Measurements from ENCODE around the gene NFS1. TPM values are rescaled to one million over a fixed set of nuclear protein-coding genes. Genes with fewer than 3 reads are reported as not detected.

Gene NFS1
- polyA plus RNA-seq, 2 of the 4 experiments (the other 2 are of a cell fraction), result 44.0 to 50.5 TPM

GRCh38 chr20:35698298-35699126 is 640 bp downstream of the NFS1 start:
- Histone ChIP-seq H3K9me3 (no peaks in the 10 kb centered on the region), H3K4me3 (peak overlapping the region; percentile 90), H3K4me2 (peak overlapping the region; percentile 99), H3K27ac (peak overlapping the region; percentile 94 to 95), H3K4me1 (peaks cover 28% of the 10 kb centered on the region)
- ChIA-PET POLR2A (interaction anchor here (1.0 to 1.9 kb wide), 6 partner anchors 9 to 80 kb away, joined by 4 to 11 read pairs (median 6); partner anchors contain the start of genes CPNE1, RBM12 and RBM39), CTCF (no interaction called here)
- 18% methylated on average over 37 of the region's 37 CpGs for WGBS (ENCODE audit: missing lambda C conversion rate)
- peak; percentile 48 to 56 for ATAC-seq
- TF ChIP-seq EP300 (IDR thresholded peaks at IDR 0.05) (no peak), HOXB13 (CRISPR knock-in tag; IDR thresholded peaks at IDR 0.05; ENCODE audit: low read depth) (no peak), MYC (IDR thresholded peaks at IDR 0.05; ENCODE audit: borderline replicate concordance, low read length) (no peak), CEBPB (IDR thresholded peaks at IDR 0.05) (no peak), JUNB (IDR thresholded peaks at IDR 0.05) (no peak), HOXB5 (CRISPR knock-in tag; IDR thresholded peaks at IDR 0.05) (no peak), POLR2AphosphoS2 (conservative IDR thresholded peaks at IDR 0.05; ENCODE audit: low read length) (no peak)
- DNase-seq (ENCODE audit: low read depth in 1 of 2, low spot score in 1 of 2), result peak in 1 of 2 experiments; percentile 33
- FAIRE-seq, result no peak

- no peak for ATAC-seq
- POLR2A ChIA-PET, result interaction anchor here (0.6 kb wide), 1 partner anchor 150 kb away, joined by 3 read pairs; no protein-coding TSS in a partner anchor
These were observed 1.4 kb downstream of the NFS1 start for GRCh38 chr20:35697696-35698297.

More at GRCh38 chr20:35697696-35698297, 1.4 kb downstream of the NFS1 start:
- CTCF ChIA-PET, result no interaction called here
- WGBS (ENCODE audit: missing lambda C conversion rate), result 70% methylated on average over 9 of the region's 9 CpGs
- TF ChIP-seq MAX (IDR thresholded peaks at IDR 0.05) (no peak), NPAS2 (CRISPR knock-in tag; IDR thresholded peaks at IDR 0.05; ENCODE audit: borderline replicate concordance) (no peak), NFE2L2 (conservative IDR thresholded peaks at IDR 0.05; ENCODE audit: low read length) (no peak), ELK1 (IDR thresholded peaks at IDR 0.05; ENCODE audit: low read depth, low read length) (no peak), FOXS1 (CRISPR knock-in tag; IDR thresholded peaks at IDR 0.05) (no peak), NR3C1 (IDR thresholded peaks at IDR 0.05) (no peak), JUNB (IDR thresholded peaks at IDR 0.05) (no peak), RCOR1 (IDR thresholded peaks at IDR 0.05; ENCODE audit: low read depth, low read length) (no peak), HEYL (CRISPR knock-in tag; IDR thresholded peaks at IDR 0.05) (no peak), ESRRA (IDR thresholded peaks at IDR 0.05; ENCODE audit: borderline replicate concordance, low read length) (no peak), ZC3H11A (IDR thresholded peaks at IDR 0.05) (no peak), CTCF (IDR thresholded peaks at IDR 0.05) (no peak), GATA3 (IDR thresholded peaks at IDR 0.05; ENCODE audit: borderline replicate concordance) (no peak), ATOH8 (CRISPR knock-in tag; IDR thresholded peaks at IDR 0.05; ENCODE audit: low read depth) (no peak), HOXA7 (CRISPR knock-in tag; IDR thresholded peaks at IDR 0.05) (no peak), PHF8 (IDR thresholded peaks at IDR 0.05; ENCODE audit: borderline replicate concordance, low read depth) (no peak), HES2 (IDR thresholded peaks at IDR 0.05) (no peak), CHD4 (IDR thresholded peaks at IDR 0.05; ENCODE audit: borderline replicate concordance) (no peak), TP53 (CRISPR knock-in tag; IDR thresholded peaks at IDR 0.05) (no peak)
- FAIRE-seq, result no peak
- H3K4me3 ChIP-seq, result peak overlapping the region; percentile 90
- H3K27ac ChIP-seq, result peak overlapping the region in 1 of 2 experiments; percentile 95; a peak in 2 of 6 replicates
- H3K9me3 ChIP-seq, result no peaks in the 10 kb centered on the region
- no peak for DNase-seq (ENCODE audit: low read depth in 1 of 2, low spot score in 1 of 2)
- H3K4me2 ChIP-seq, result peak overlapping the region; percentile 99
- peaks cover 28% of the 10 kb centered on the region for H3K4me1 ChIP-seq
